ENCODE data around the gene SERGEF. TPM values are rescaled to one million over a fixed set of nuclear protein-coding genes. Genes with fewer than 3 reads are reported as not detected.

The SERGEF gene
- total and polyA plus RNA-seq, 2 of the 13 experiments (the other 11 are each of a cell fraction or from before 2014, with no cell fraction given), result 54.5 to 114 TPM

DNA sequence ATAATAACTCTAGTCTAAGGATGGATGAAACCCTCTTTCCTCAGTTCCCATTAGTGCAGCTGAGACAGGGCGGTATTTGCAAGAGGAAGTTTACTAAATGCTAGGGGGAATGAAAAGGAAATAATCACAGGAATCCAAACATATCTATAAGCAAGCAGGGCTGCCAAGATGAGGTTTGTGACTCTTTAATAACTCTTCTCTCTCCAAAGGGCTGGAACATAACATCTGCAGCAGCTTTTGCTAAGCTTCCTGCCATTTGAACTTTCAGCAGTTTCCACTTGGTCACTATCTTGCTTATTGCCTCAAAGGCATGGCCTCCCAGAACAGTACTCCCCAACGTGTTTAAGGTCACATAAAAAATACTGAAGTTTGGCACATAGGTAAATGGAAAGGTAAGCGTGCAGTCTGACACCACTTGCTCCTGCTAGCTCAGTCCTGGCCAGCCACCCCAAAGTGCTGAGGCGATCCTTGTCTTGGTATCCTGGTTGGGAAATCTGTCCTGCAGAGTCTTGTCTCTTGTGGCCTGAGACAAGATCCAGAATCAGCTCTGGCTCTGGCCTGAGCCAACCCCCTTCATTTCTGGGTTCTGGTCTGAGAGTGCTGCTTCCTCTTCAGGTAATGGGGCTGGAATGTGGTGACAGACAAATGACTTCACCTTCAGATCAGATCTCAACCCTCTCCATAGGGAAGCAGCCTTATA, 196.5 kb downstream of the SERGEF start:
- Histone ChIP-seq H3K9ac (ENCODE audit: insufficient read depth, low read depth, low read length) (no peak overlapping the region), H2AFZ (ENCODE audit: low read length) (no peak overlapping the region), H3K27ac (ENCODE audit: extremely low read length, insufficient read depth, low read length) (no peak overlapping the region), H3K36me3 (replicated peaks in 1 of 2; ENCODE audit: control insufficient read depth in 1 of 2, insufficient read depth in 2 of 2, low read length in 2 of 2) (no peaks in the 10 kb centered on the region), H3K9me3 (ENCODE audit: low read length) (no peaks in the 10 kb centered on the region), H3K79me2 (ENCODE audit: insufficient read depth, low read length) (no peaks in the 10 kb centered on the region), H3K4me1 (ENCODE audit: insufficient read depth, low read length) (no peaks in the 10 kb centered on the region), H3K27me3 (ENCODE audit: control insufficient read depth in 1 of 2, insufficient read depth in 2 of 2, low read length in 2 of 2) (no peaks in the 10 kb centered on the region), H3K4me3 (replicated peaks in 1 of 3; ENCODE audit: insufficient read depth in 1 of 3, low read depth in 2 of 3, low read length in 3 of 3) (no peak overlapping the region), H3K4me2 (ENCODE audit: low read depth, low read length) (no peak overlapping the region), H4K20me1 (ENCODE audit: insufficient read depth, low read length) (no peaks in the 10 kb centered on the region)
- TF ChIP-seq SP5 (CRISPR knock-in tag; IDR thresholded peaks at IDR 0.05; ENCODE audit: borderline replicate concordance, low read depth), result no peak
- TF ChIP-seq RBFOX2 (IDR thresholded peaks at IDR 0.05; ENCODE audit: low read depth, low read length), result no peak
- TF ChIP-seq SPEN (CRISPR knock-in tag; IDR thresholded peaks at IDR 0.05; ENCODE audit: low read depth), result no peak
- TF ChIP-seq BRCA1 (CRISPR knock-in tag; IDR thresholded peaks at IDR 0.05), result no peak
- TF ChIP-seq, protein P1, sequence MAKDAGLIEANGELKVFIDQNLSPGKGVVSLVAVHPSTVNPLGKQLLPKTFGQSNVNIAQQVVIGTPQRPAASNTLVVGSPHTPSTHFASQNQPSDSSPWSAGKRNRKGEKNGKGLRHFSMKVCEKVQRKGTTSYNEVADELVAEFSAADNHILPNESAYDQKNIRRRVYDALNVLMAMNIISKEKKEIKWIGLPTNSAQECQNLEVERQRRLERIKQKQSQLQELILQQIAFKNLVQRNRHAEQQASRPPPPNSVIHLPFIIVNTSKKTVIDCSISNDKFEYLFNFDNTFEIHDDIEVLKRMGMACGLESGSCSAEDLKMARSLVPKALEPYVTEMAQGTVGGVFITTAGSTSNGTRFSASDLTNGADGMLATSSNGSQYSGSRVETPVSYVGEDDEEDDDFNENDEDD (CRISPR knock-in tag; IDR thresholded peaks at IDR 0.05; ENCODE audit: borderline replicate concordance), result no peak
- no peak for TF ChIP-seq ZNF616 (CRISPR knock-in tag; IDR thresholded peaks at IDR 0.05; ENCODE audit: low read depth)
- TF ChIP-seq IKZF1 (IDR thresholded peaks at IDR 0.05), result no peak
- TF ChIP-seq ZFP36 (IDR thresholded peaks at IDR 0.05; ENCODE audit: borderline replicate concordance, low read depth, low read length, partially characterized antibody), result no peak
- TF ChIP-seq ZNF354B (CRISPR knock-in tag; IDR thresholded peaks at IDR 0.05), result no peak
- TF ChIP-seq ZNF30 (CRISPR knock-in tag; IDR thresholded peaks at IDR 0.05), result no peak
- TF ChIP-seq CHCHD3 (CRISPR knock-in tag; IDR thresholded peaks at IDR 0.05), result no peak
- DNase-seq (ENCODE audit: low spot score) (no peak), FAIRE-seq (no peak), ATAC-seq (no peak)
- WGBS (ENCODE audit: low lambda C conversion rate), result 94% methylated on average over 4 of the region's 4 CpGs
- intact Hi-C loops (cut with micrococcal nuclease; ENCODE audit: unreplicated experiment), result loop anchor here (5.0 kb wide), 1 partner anchor 44 kb away; no protein-coding TSS in a partner anchor
- CTCF ChIA-PET (ENCODE audit: low intra/inter-chr PET ratio, low total read pairs), result no interaction called here
- no TSS peak for BruUV-seq (replicated peaks)
- in situ Hi-C loops (cut with HindIII; ENCODE audit: extremely low pct_ligation_motif_present, low pct_unique_long_range_greater_than_20kb), result no loop called here
- POLR2A ChIA-PET, result no interaction called here
